Gastroesophageal sphincter (tissue), 3 donors: ENCODE measurements around the gene SAP25.

ENCODE experiments used
- CTCF ChIP-seq, 4 experiments: fragments of 200-600 bp in 2 of 4; fragments of 450-650 bp in 2 of 4; sonication (generic) in 1 of 4; IDR thresholded peaks; one replicate each; pipeline ENCODE4 v1.5.1; 2017 to 2019; ENCODE audit warnings: antibody characterized with exemption in 4 of 4, mild to moderate bottlenecking in 2 of 4, moderate library complexity in 2 of 4
- EP300 ChIP-seq: sonication (generic); formaldehyde crosslinking; IDR thresholded peaks from one replicate; pipeline ENCODE4 v1.6.1; 2017; ENCODE audit warnings: antibody characterized with exemption, mild to moderate bottlenecking
- POLR2A ChIP-seq, 2 donors: fragments of 450-650 bp; IDR thresholded peaks; one replicate each; pipeline ENCODE4 v1.6.1; 2017; ENCODE audit warnings: antibody characterized with exemption in 2 of 2, mild to moderate bottlenecking in 2 of 2, moderate library complexity in 1 of 2
- POLR2AphosphoS5 ChIP-seq: sonication (generic); formaldehyde crosslinking; IDR thresholded peaks from one replicate; pipeline ENCODE4 v1.6.1; 2017; ENCODE audit warnings: antibody characterized with exemption

- TF ChIP-seq CTCF (IDR thresholded peaks at IDR 0.05) (no peak), POLR2AphosphoS5 (no peak), POLR2A (IDR thresholded peaks at IDR 0.05) (peak in 1 of 2 donors; percentile 27), EP300 (no peak)
Measured at GRCh38 chr7:100586266-100587025, 12.7 kb upstream of the SAP25 start, which contains the start of gene FBXO24.
